AG04449 (cell line): ENCODE data around the gene TSPYL6.
A peak's percentile ranks its signal among the peaks of the same experiment; 100 is the strongest.

Source experiments
- CTCF ChIA-PET: fragments of 350-600 bp; formaldehyde crosslinking; extraction: SDS; loops from one replicate; lab custom pipeline; 2021; ENCODE audit warnings: antibody characterized with exemption; lab: Yijun Ruan, JAX
- POLR2A ChIA-PET: fragments of 400-600, 350-600 bp; formaldehyde crosslinking; extraction: SDS; loops from one replicate; lab custom pipeline; 2020; ENCODE audit warnings: antibody characterized with exemption, inconsistent platforms; lab: Yijun Ruan, JAX
- DNase-seq: peaks from one replicate; pipeline ENCODE4 v3.0.0-alpha.2; 2010; ENCODE audit warnings: low read depth, low spot score
- H3K4me3 ChIP-seq: 2 replicates; pipeline ENCODE4 v1.5.1; 2011; ENCODE audit warnings: low read depth, mild to moderate bottlenecking, control low read depth, low read length
- TF ChIP-seq, protein P1 (sequence below): IDR thresholded peaks from one replicate; pipeline ENCODE4 v1.5.1; 2011; ENCODE audit warnings: mild to moderate bottlenecking, moderate library complexity, low read length, control low read depth, inconsistent platforms; ENCODE audit not compliant: insufficient read depth; ENCODE audit errors: missing control alignments

The TSPYL6 gene

DNA sequence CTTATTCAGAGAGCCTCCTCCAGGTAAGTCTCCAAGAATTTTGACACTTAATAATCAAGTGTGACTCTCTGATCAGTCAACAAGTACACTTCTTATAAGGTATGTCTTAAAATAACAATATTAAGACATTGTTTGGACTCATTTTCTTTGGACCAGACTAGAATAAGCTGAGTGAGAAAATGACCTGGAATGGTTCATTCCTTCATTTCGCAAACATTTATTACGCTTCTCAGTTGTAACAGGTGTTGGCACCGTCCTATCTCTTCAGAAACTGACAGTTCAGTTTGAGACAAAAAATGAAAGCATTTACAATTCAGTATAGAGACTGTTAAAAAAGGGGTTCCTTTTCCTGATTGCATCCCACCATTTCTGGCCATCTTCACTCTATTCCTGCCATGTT lies 46.6 kb downstream of the TSPYL6 start:
- no peak overlapping the region for H3K4me3 ChIP-seq
- POLR2A ChIA-PET: interaction anchor here (1.5 kb wide), 1 partner anchor 121 kb away, joined by 4 read pairs; a partner anchor contains a TSS
- CTCF ChIA-PET: interaction anchor here (1.4 kb wide), 1 partner anchor 33 kb away, joined by 3 read pairs; no protein-coding TSS in a partner anchor
- TF ChIP-seq, protein P1, sequence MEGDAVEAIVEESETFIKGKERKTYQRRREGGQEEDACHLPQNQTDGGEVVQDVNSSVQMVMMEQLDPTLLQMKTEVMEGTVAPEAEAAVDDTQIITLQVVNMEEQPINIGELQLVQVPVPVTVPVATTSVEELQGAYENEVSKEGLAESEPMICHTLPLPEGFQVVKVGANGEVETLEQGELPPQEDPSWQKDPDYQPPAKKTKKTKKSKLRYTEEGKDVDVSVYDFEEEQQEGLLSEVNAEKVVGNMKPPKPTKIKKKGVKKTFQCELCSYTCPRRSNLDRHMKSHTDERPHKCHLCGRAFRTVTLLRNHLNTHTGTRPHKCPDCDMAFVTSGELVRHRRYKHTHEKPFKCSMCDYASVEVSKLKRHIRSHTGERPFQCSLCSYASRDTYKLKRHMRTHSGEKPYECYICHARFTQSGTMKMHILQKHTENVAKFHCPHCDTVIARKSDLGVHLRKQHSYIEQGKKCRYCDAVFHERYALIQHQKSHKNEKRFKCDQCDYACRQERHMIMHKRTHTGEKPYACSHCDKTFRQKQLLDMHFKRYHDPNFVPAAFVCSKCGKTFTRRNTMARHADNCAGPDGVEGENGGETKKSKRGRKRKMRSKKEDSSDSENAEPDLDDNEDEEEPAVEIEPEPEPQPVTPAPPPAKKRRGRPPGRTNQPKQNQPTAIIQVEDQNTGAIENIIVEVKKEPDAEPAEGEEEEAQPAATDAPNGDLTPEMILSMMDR: no peak
- no peak for DNase-seq

DNA sequence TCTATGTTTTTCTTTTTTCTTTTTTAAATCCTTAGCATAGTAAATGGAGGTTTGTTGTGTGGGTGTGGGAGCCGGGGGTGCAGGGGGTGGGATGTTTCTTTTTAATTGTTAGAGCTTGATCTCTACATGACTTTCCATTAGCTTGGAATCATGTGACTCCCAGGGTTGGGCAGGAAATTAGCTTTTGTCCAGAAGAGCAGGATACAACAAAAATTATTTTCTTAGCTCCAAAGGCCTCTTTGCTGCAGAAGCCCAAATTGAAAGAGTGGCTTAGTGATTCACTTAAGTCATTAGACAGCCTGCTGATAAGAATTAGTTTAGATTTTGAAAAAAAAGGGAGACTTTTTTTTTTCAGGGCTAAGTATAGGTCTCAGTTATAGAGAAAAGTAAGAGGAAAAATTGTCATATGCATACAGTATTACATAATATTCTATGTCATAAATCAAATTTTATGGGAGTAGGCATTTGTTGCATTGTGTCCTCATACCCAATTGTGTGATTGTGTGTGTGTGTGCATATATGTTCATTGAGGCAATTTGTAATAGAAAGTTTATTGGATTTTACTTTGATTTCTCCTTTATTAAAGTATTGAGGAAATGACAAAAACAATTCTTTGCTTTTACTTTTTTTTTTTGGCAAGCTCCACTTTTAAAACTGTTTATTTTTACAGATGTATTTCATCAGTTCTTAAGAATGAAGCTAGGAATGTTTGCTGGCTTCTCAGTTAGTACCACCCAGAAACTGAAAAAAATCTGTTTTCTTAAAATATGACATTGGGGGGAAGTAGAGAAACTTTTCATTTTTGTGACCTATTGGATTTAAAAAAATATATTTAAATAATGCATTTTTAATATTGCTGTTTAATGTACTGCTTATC lies 47.4 kb downstream of the TSPYL6 start:
- POLR2A ChIA-PET: interaction anchor here (0.8 to 1.5 kb wide), 2 partner anchors 14 to 121 kb away, joined by 4 read pairs; a partner anchor contains a TSS
- CTCF ChIA-PET: interaction anchor here (1.4 to 4.6 kb wide), 2 partner anchors 13 to 32 kb away, joined by 3 to 29 read pairs; no protein-coding TSS in a partner anchor
- no peak overlapping the region for H3K4me3 ChIP-seq
- TF ChIP-seq, protein P1: no peak
- peak; percentile 16 for DNase-seq

DNA sequence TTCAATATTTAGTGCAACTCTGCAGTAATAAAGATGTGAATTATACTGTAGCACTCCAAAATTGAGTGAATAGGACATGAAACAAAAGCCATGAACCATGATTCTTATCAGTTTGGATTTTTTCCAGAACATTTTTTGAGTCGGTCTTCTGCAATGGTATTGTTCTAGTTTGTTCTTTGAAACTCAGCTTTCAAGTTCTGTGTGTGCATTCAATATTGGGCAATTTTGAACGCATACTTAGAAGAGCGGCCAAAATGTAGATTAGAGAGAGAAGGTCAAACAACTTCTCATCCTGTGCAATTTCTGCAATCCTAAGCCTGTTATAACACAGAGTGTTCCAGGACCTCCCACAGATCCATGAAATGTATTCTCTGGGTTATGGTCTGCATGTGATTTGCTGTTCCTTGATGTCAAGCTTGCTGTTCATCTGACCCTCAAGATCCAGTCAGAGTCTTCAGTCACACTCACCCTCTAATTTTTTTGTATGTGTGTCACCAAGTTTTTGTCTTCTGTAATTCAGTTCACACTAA lies 48.3 kb downstream of the TSPYL6 start:
- TF ChIP-seq, protein P1: no peak
- CTCF ChIA-PET: interaction anchor here (4.6 kb wide), 1 partner anchor 12 kb away, joined by 29 read pairs; no protein-coding TSS in a partner anchor
- no peak for DNase-seq
- H3K4me3 ChIP-seq: no peak overlapping the region
- POLR2A ChIA-PET: interaction anchor here (0.8 to 1.5 kb wide), 2 partner anchors 15 to 122 kb away, joined by 4 read pairs; a partner anchor contains a TSS

DNA sequence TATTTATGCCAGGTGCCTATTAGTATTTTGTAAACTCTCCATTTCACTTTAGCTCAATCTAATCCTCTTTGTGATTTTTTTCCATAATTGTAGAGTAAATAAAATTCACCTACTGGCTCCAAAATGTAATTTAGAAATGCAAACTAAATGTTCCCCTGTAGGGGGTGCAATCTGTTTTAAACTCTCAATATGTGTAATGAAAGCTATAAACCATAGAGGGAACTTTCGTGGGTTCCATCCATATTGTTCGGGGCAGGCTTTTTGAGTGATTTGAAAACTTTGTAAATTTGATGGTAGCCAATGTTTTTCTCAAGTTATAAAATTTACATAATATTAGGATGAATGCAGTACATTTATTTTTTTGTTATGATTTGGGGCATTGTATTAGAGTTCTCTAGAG lies 49.4 kb downstream of the TSPYL6 start:
- DNase-seq: no peak
- ChIA-PET CTCF (interaction anchor here (0.6 to 4.6 kb wide), 12 partner anchors 9 to 498 kb away, joined by 3 to 29 read pairs (median 4); no protein-coding TSS in a partner anchor), POLR2A (no interaction called here)
- H3K4me3 ChIP-seq: no peak overlapping the region
- TF ChIP-seq, protein P1: peak; percentile 26

DNA sequence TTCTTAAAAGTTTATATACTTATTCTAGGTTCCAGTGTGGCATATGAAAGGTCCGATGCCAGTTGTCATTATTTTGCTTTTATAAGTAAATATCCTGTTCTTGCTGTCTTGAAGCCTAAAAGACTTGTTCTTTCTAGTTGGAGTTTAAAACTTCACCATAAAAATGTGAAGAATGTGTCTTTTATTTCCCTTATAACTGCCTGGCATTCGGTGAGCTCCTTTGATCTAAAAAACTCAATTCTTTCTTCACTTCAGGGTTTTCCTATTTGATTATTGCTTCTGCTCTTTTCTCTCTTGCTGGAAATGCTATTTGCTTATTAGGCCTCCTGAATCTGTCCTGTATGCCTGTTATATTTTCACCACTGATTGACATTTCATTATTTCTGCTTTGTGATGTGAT lies 51.6 kb downstream of the TSPYL6 start:
- no peak overlapping the region for H3K4me3 ChIP-seq
- ChIA-PET POLR2A (no interaction called here), CTCF (interaction anchor here (1.2 to 4.6 kb wide), 5 partner anchors 9 to 500 kb away, joined by 3 to 29 read pairs (median 4); no protein-coding TSS in a partner anchor)
- TF ChIP-seq, protein P1: no peak
- DNase-seq: no peak
